NK-92 (cell line): ENCODE results near the gene ZDHHC14.
"Not testable (repeated sequence)": the region's sequence is repeated elsewhere in the genome, so short reads cannot be mapped to it uniquely, and the experiment has no call there.

Experiments used
- DNase-seq: peaks from one replicate; lab custom pipeline; 2025; ENCODE audit not compliant: unreplicated experiment; lab: John Stamatoyannopoulos, UW

The ZDHHC14 gene

DNA sequence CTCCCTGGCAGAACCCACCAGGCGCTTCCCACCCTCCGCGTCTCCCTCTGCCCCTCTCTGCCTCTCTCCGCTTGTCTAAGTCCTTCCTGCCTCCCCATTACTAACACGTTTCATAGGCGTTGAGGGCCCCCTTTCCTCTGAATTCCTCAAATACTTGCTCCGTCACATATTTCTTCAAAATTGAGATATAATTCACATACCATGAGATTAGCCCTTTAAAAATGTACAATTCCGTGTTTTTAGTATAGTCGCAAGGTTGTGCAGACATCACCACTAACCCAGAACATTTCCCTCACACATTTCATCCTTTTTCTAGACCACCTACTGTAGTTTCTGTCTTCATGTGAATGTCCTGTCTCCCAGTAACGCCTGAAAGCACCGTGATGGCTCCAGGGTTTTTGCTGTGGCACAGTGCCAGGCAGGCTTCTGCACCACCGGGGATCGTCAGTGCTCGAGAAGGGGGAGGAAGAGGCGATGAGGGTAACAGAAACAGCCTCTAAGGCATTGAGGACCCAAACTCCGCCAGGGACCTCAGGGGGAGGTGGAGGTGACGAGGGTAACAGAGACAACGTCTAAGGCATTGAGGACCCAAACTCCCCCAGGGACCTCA is 300.2 kb downstream of the ZDHHC14 start:
- DNase-seq = no peak

DNA sequence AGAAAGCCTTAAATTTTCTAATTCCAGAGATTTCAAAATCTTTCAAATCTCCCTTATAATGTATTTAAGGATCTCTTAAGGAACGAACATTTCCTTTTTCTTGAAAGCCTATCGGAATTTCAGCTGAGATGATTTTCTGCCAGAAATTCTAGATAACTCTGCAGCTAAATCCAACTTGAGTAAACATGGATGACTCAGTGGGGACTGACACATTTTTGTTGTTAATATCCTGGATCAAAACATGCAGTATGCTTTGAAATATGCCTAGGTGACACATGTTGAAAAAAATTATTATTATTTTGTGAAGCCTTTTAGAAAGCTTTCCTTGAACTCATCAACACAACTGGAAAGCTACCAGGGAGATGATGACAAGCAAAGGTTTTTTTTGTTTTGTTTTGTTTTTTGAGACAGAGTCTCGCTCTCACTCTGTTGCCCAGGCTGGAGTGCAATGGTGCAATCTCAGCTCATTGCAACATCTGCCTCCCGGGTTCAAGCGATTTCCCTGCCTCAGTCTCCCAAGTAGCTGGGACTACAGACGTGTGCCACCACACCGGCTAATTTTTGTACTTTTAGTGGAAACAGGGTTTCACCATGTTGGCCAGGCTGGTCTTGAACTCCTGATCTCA is 302.0 kb downstream of the ZDHHC14 start:
- DNase-seq = no peak

DNA sequence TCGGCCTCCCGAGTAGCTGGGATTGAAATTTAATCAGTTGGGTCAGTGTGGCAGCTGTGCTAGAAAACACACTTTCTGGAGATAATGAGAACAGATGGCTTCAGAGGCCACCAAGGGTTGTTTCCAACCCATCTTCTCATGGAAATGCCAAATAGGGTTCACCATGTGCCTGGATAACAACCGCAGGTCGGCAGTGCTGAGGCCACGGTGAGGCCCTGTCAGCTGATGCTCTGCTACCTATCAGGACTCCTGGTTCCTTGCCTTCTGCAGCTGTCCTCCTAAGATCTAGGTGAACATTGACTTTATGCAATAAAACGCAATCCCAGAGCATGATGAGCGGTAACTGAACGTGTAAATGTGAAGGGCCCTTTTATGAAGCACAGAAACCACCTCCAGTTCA is 302.7 kb downstream of the ZDHHC14 start:
- DNase-seq = no peak

DNA sequence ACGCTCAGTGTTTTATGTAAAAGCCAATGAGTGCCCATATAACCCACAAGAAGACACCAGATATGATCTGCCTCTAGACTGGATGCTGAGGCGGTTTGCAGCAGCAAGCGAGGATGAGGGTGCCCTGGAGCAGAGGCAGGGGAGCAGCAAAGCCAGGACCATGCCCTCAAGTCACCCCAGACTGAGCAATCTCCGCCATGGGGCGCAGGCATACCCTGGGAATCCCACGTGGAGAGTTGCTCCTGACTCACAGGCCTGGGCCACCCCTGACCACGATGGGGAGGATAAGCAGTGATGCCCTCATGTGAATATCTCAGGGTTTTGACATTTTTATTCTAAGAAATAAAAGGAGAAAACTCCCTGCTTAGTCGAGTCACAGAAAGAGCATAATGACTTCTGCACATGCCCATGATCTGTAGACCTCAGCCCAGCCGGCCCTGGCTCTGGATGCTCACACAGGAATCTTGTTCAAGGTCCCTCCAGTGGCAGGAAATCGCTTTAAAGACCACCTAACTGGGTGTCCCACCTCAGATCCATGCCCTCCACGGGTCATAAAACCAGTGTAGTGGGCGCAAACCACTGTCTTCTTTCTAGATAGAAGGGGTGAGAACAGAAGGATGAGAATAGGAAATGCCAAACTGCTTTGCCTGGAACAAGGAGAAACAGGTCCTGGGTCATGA is 303.8 kb downstream of the ZDHHC14 start:
- no peak for DNase-seq

DNA sequence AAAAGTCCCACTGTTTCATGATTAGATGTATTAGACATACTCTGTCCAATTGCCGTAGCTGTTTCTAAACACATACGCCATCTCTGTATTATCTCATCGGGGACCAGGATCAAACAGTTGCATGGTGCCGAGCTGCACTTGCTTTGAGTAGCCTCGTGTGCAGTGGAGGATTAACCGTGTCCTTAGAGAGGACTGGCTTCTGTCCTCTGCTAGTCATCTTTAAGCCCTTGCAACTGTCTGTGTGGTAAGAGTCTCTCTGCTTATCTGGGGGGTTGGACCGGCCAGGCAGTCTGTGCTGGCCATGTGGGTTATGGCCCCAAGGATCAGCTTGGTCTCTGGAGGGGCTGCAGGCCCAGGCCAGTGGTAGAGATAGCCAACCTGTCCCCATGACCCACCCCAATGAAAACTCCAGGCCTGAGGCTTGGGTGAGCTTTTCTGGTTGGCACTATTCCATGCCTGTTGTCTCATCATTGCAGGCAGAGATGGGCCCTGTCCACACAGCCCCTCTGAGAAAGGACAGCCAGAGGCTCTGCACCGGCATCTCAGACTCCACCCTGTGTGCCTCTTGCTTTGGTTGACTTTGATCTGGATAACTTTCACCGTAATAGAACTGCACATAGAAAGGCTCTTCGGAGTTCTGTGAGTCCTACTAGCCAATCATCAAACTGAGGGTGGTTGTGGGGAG is 304.7 kb downstream of the ZDHHC14 start:
- DNase-seq = no peak

DNA sequence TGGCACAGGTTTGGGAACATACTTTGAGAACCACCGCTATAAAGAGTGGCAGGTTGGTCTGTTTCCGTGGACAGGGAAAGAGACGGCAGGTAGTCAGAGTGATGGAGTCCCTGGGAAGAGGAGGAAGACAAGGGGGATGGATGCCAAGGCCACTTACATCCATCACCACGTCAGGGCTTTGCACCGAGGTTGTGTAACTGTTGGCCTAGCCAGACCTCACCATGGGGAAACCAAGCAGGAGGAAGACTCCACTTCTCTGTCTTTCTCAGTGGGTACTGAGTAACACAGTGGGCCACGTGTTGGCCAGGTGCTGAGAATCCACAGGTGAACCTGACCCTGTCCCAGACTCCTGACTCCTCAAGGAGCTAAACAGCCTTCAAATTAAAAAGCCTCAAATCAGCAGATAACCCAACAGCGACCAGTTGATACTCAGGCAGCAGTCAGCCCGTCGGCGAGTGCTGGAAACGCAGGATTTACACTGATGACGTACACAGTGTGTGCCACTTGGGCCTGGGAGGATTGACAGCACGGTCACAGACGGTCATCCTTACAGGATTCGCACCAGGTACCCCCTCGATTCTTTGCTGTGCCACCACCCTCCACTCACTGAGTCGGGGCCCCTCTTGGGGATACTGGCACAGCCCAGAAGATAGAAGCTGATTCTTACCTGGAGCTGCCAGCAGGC is 307.4 kb downstream of the ZDHHC14 start:
- no peak for DNase-seq

DNA sequence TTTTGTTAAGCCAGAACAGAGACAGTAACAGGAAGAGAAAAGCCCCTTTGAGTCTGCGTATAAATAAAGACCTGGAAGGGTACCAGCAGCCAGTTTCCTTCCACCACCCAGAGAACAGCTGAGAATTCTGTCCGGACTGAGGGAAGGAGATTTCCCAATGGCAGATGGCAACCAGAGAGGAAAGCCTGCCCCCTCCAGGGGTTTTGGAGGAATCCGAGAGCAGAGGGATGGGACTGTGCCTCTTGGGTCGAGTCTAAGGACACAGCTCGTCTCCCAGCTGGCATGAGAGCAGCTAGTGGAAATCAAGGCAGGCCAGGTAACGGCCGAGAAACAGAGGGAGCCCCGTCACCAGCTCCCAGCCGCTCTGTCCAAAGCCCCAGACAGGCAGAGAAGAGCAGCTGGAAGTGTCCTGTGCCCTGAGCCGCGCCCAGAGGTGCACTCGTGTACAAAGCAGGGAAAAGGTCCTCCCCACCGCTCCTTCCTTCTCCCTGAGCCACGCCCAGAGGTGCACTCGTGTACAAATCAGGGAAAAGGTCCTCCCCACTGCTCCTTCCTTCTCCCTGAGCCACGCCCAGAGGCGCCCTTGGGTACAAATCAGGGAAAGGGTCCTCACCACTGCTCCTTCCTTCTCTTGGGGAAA is 308.1 kb downstream of the ZDHHC14 start:
- no peak for DNase-seq

DNA sequence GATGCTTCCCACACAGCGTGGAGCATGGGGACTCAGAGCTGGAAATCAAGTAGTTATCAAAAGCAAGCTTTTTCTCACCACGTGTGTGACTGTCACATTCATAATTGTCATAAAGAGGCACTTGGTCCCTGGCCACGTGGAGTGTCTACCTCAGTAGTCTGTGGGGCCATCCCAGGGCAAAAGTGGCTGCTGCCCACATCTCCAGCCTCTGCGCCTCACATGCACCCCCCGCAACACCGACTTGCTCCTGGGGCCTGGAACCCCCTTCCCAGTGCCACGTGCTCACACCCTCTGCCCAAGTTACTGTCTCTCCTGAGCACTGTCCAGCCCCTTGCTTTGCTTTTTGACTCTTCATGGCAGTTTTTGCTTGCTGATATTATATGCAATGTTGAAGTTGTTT is 308.9 kb downstream of the ZDHHC14 start:
- no peak for DNase-seq

DNA sequence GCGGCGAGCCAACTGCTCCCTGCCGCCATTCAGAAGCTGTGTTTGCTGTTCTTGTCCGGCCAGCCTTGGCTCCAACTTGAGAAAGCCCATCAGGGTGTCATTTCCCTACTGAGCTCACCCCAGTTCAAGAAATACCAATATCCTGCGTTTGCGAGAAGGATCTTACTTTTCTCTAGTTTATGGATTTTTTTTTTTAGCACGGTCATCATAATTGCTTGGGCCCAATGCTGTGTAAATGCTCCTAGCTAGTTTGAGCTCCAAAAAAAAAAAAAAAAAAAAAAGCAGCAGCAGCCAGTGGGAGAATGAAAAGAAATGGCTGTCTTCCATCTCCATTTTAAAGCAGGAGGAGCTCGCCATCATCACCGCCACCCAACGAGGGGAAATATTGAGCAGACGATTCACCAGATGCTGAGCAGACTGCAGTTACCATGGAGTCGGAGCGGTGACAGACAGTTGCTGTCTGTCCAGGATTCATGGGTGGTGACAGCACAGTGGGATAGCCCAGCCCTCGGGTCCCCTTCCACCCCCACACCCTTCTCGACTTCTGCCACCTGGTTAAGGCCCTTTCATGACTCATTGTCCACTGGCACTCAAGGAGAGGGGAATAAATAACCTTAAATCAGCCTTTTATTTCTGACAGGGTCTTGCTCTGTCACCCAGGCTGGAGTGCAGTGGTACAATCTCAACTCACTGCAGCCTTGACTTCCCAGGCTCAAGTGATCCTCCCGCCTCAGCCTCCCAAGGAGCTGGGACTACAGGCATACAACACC is 309.6 kb downstream of the ZDHHC14 start:
- DNase-seq = no peak

DNA sequence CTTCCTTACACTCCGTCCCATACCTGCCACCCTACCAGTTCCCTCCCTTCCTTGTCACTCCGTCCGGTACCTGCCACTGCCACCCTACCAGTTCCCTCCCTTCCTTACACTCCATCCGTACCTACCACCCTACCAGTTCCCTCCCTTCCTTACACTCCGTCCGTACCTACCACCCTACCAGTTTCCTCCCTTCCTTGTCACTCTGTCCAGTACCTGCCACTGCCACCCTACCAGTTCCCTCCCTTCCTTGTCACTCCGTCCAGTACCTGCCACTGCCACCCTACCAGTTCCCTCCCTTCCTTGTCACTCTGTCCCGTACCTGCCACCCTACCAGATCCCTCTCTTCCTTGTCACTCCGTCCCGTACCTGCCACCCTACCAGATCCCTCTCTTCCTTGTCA is 310.6 kb downstream of the ZDHHC14 start:
- not testable (repeated sequence) for DNase-seq

DNA sequence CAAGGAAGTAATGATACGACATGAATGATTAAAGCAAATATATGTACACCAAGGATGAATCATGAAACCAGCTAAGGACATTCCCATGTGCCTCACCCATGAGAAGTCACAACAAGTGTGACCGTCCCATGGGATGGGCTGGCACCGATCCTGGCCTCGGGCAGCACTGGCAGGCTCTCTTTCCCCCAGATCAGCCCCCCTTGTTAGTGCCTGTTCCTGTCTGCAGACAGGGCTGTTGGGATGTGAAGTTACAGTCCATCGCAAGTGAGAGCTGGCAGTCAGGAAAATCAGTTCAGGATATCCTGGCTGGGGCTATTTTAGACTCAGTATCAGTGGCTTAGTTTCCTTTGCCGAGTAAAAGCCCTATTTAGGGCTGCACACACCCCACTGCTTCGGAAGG is 312.9 kb downstream of the ZDHHC14 start:
- DNase-seq = no peak

DNA sequence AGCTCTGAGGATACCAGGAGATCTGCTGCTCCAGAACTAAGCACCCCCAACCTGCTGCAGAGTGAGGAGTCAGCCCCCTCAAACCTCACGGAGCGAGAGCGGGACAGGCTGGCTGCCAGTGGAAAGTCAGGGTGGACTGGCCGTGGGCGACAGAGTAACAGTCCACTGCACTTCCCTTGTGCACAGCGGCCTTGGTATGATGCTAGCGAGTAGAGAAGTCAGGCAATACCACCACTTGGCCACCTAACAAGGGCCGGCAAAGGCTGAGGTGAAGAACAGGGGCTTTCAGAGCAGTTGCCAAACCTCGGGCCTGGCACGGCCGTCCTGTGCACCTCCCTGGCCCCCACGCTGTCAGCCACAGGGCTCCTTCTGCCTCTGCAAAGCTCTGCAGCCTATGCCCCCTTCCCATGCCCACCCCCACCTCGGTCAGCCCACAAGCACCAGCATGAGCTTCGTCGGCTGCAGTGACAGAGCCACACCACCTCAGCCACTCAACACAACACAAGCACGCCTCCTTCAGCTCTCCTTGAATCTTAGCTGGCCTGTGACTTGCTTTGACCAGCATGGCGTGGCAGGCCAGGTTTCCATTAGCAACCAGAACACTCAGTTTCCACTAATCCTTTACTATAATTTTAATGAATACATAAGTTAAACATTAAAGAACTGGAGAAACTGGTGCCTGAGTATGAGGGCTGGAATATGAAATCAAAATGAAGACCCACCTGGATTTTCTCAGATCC is 314.5 kb downstream of the ZDHHC14 start:
- DNase-seq = no peak

DNA sequence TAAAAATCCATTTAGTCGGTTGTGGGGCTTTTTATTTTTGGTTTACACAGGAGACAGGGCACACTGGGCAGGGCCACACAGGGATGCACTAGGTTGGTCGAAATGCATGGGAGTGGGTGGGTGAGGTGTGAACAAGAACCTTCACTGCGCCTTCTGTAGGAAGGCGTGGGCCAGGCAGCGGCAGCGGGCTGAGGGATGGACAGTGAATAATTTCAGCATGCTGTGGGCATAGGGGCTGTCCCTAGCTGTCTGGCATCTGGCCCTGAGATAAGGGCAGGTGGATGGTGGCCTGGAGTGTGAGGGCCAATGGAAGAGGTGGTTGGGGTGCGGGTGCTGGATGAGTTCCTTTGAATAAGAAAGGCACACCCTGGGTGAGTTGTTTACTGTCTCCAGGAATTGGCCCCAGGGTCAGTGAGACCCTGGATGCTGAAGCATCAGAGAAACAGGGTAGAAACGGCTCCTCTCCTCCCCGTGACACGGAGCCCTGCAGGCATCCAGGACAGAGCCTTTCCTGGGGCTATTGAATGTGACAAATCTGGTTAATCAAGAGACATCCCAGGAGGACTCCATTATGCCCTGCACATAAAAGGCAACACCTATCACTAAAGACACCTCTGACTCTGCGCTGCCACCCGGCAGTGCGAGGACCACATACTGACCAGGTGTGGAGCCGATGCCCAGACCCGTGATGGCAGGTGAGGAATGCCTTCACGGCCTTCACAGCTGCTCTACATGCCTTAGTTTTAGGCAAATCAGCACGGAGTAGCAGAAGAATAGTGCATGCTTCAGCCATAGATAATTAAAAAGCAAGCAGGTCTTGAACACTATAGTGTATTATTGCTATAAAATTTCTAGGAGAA is 319.0 kb downstream of the ZDHHC14 start:
- DNase-seq = no peak

DNA sequence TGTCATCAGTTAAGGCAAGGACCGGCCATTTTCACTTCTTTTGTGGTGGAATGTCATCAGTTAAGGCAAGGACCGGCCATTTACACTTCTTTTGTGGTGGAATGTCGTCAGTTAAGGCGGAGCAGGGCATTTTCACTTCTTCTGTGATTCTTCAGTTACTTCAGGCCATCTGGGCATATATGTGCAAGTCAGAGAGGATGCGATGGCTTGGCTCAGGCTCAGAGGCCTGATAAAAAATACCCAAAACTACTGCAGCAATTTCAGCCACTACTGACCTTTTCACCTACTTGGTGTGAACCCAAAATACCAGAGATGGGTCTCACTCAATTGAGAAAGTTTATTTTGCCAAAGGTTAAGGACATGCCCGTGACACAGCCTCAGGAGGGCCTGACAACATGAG is 325.4 kb downstream of the ZDHHC14 start:
- DNase-seq = not testable (repeated sequence)

DNA sequence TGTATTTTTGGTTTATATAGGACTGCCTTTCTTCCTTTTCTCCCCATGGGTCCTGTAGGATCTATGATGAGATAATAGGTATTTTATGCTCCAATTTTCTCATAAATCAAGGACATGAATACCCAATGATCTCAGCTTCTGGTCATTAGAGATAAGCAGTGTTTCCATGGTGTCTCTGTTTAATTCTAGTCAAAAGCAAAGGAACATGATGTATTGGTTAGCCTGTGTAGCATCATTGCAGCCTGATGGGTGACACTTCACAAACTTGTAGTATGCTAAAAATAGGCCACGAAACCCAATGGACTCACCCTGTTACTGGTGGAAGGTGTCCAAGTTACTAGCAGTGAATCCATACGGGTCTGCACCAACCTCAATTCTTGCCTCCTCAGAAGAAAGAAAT is 325.9 kb downstream of the ZDHHC14 start:
- no peak for DNase-seq

DNA sequence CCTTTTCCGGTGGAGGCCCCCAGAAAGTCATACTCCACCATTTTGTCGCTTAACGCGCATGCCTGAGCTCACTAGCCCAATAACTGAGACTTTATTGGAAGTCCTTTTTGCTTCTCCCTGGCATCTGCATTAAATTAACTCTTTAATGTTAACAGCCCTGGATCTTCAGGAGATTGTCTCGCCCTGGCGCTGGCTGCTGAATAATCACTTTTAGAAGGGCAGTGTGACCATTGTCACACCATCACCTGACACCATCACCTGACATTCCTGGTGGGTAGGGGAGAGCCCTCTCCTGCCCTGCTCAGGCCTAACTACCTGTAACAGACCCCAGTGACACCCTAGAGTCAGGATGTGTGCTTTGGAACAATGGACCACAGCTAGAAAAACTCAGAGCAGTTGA is 326.6 kb downstream of the ZDHHC14 start:
- DNase-seq = no peak

DNA sequence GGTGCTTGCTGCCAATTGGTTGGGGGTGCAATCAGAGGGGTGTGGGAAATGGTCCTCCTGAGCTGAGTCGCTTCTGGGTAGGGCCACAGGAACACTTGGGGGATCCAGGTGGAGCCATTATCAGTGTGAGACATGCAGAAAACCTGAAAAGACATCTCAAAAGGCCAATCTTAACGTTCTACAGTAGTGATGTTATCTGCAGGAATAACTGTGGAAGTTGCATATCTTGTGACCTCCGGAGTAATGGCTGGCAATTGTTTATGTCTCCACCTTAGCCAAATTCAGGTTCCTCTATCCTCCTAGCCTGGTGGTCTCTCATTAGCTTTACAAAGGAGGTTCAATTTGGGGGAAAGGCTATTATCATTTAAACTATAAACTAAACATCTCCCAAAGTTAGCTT is 327.2 kb downstream of the ZDHHC14 start:
- DNase-seq = no peak

DNA sequence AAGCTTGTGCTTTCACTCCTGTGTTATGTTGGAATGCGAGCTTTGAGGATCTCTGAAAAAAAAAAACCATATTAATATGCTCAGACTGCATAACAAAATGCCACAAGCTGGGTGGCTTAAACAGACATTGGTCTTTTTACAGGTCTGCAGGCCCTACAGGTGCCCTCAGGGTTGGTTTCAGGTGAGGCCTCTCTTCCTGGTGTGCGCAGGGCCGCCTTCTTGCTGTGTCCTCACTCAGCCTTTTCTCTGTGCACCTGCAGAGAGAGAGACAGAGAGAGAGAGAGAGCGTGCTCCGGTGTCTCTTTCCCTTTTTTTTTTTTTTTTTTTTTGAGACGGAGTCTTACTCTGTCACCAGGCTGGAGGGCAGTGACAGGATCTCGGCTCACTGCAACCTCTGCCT is 327.9 kb downstream of the ZDHHC14 start:
- DNase-seq = no peak

DNA sequence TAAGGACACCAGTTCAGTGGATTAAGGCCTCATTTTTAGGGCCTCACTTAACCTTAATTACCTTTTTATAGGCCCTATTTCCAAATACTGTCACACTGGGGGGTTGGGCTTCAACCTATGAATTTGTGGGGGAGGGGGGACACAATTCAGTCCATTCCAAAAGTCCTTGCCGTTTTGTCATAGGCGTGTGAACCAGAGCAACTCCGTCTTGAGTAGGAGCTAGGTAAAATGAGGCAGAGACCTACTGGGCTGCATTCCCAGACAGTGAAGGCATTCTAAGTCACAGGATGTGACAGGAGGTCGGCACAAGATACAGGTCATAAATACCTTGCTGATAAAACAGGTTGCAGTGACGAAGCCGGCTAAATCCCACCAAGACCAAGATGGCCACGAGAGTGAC is 328.6 kb downstream of the ZDHHC14 start:
- DNase-seq = no peak
